Thoracic aorta (tissue), 2 donors: ENCODE data around the gene TSC22D3. TPM values are rescaled to one million over a fixed set of nuclear protein-coding genes. Genes with fewer than 3 reads are reported as not detected.

Experiments used
- ATAC-seq: fragments of 150-250 bp; one replicate; pipeline ENCODE4 v1.8.0; 2017; ENCODE audit warnings: low read depth; ENCODE audit not compliant: insufficient number of reproducible peaks, low FRiP score
- DNase-seq: peaks from one replicate; pipeline ENCODE4 v3.0.0-alpha.2; 2020; ENCODE audit warnings: low spot score
- H3K27ac ChIP-seq, 2 donors: fragments of 200-600 bp; sonication (generic); 1 replicate in 1 of 2; 2 replicates in 1 of 2; pipeline ENCODE4 v1.5.1; 2016; ENCODE audit warnings: mild to moderate bottlenecking in 2 of 2, moderate library complexity in 2 of 2
- H3K27me3 ChIP-seq: fragments of 200-600 bp; sonication (generic); replicated peaks from 2 replicates; pipeline ENCODE4 v1.6.0; 2016; ENCODE audit warnings: mild to moderate bottlenecking; ENCODE audit not compliant: insufficient read depth
- H3K36me3 ChIP-seq: fragments of 200-600 bp; sonication (generic); one replicate; pipeline ENCODE4 v1.5.1; 2016
- H3K4me1 ChIP-seq, 2 donors: fragments of 200-600 bp; sonication (generic); 1 replicate in 1 of 2; 2 replicates in 1 of 2; pipeline versions ENCODE4 v1.5.1 to v1.6.0; 2016; ENCODE audit warnings: low read depth in 2 of 2, mild to moderate bottlenecking in 1 of 2; ENCODE audit not compliant: control insufficient read depth in 1 of 2
- H3K4me3 ChIP-seq: fragments of 200-600 bp; sonication (generic); 2 replicates; pipeline ENCODE4 v1.5.1; 2016; ENCODE audit warnings: mild to moderate bottlenecking
- H3K9me3 ChIP-seq: fragments of 200-600 bp; sonication (generic); 2 replicates; pipeline ENCODE4 v1.5.1; 2016
- total RNA-seq, 2 donors: library from RNA; depleted of rRNA; stranded (reverse); fragments of >200 nt; gene quantifications; one replicate each; pipeline versions ENCODE4 v1.1.0 to v1.2.3, GENCODE V29; 2016
- TF ChIP-seq, protein P1 (sequence below): fragments of 200-600 bp; sonication (generic); IDR thresholded peaks from one replicate; pipeline ENCODE4 v1.5.1; 2019; ENCODE audit warnings: antibody characterized with exemption

The TSC22D3 gene
- total RNA-seq, 2 donors from 2014 or later: 326 to 551 TPM

DNA sequence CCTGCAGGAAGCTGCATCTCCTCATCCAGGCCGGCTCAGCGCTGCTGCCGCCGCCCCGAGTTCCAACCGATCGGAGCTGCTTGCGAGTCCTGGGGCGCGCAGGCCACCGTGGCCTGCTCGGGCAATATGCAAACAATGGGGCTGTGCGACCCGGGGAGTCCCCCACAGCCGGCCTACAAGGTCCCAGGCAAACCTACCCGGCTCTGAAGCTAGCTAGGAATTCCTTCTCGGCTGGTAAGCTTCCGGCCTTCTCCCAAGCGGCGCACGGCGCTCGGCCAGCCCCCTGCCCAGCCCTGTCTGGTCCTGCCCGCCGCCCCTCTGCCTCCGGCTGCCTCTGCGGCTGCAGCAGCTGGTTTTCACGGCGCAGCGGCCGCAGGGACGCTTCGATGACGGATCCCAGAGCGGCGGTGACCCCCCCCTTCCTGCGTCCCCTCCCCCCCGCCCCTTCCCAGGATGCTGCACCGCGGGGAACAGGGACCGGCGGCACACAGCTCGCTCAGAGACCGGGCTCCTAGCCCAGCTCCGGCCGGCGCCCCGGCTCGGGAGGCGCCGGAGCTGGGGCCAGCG is 59.4 kb downstream of the TSC22D3 start:
- no peaks in the 10 kb centered on the region for H3K9me3 ChIP-seq
- no peak for DNase-seq
- TF ChIP-seq, protein P1, sequence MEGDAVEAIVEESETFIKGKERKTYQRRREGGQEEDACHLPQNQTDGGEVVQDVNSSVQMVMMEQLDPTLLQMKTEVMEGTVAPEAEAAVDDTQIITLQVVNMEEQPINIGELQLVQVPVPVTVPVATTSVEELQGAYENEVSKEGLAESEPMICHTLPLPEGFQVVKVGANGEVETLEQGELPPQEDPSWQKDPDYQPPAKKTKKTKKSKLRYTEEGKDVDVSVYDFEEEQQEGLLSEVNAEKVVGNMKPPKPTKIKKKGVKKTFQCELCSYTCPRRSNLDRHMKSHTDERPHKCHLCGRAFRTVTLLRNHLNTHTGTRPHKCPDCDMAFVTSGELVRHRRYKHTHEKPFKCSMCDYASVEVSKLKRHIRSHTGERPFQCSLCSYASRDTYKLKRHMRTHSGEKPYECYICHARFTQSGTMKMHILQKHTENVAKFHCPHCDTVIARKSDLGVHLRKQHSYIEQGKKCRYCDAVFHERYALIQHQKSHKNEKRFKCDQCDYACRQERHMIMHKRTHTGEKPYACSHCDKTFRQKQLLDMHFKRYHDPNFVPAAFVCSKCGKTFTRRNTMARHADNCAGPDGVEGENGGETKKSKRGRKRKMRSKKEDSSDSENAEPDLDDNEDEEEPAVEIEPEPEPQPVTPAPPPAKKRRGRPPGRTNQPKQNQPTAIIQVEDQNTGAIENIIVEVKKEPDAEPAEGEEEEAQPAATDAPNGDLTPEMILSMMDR: no peak
- H3K4me3 ChIP-seq: peak overlapping the region; percentile 91
- no peak for ATAC-seq
- H3K27ac ChIP-seq: peak overlapping the region; percentile 98 to 99
- peaks cover 22% of the 10 kb centered on the region for H3K36me3 ChIP-seq
- no peaks in the 10 kb centered on the region for H3K27me3 ChIP-seq
- H3K4me1 ChIP-seq: peaks cover 12 to 38% of the 10 kb centered on the region in 2 donors

DNA sequence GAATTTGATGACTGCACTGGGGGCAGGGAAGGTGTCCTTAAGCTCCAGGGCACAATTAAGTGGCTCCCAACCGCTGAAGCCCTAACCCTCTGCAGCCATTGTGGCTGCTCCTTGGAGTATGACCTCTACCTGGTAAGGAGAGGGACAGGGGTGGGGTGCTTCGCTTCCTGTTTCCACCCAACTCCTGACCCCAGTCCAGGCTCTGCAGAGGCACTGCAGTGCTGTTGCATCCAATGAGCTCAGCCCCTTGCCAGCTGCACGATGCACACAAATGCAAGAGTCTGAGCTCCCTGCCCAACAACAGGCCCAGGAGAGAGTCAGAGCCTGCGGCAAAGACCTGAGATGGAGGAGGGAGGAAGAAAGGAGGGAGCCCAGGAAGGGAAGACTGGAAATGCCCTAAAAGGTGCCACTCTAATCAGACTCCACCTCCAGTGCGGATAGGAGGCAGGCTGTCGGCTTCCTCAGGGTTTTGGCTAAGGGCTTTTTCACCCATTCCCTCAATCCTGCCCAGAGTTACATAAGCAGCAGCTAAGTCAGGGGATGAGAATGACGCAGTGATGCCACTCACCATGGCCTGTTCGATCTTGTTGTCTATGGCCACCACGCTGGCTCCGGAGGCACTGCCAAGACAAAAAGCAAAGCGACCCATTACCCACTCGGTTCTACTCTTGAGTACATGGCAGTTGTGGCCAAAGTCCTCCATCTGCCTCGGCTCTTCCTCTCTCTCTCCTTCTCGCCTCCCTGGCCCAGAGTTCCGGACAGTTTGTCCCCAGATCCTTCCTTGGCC is 60.1 kb downstream of the TSC22D3 start:
- Histone ChIP-seq H3K9me3 (no peaks in the 10 kb centered on the region), H3K36me3 (peaks cover 22% of the 10 kb centered on the region), H3K4me3 (peak overlapping the region; percentile 91), H3K4me1 (peaks cover 12 to 41% of the 10 kb centered on the region in 2 donors), H3K27me3 (no peaks in the 10 kb centered on the region), H3K27ac (peak overlapping the region; percentile 98 to 99)
- DNase-seq (no peak), ATAC-seq (no peak)
- TF ChIP-seq, protein P1: no peak

DNA sequence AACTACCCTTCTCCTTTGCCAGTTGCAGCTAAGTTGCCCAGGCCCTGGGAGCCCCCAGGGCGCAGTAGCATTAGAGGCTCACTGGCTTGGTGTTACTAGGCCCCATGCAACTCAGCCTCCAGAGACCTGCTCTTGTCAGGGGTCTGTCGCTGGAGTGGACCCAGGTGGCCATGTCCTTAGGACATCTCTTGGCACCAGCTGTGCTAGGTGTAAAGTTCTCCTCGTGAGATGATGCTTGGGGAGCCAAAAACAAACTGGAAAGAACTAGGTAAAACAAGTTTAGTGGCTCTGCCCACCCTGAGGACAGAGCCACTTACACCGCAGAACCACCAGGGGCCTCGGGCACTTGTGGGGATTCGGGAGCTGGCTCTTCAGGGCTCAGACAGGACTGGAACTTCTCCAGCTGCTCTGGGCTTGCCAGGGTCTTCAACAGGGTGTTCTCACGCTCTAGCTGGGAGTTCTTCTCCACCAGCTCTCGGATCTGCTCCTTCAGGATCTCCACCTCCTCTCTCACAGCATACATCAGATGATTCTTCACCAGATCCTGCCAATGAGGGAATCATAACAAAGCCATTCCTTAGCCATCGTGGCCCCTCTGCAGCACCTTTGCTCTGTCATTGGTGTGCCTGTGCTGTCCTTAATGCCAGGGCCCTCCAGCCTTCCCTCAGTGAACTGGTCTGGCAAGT is 61.2 kb downstream of the TSC22D3 start:
- peaks cover 22% of the 10 kb centered on the region for H3K36me3 ChIP-seq
- H3K27me3 ChIP-seq: no peaks in the 10 kb centered on the region
- peak overlapping the region; percentile 98 to 99 for H3K27ac ChIP-seq
- TF ChIP-seq, protein P1: peak; percentile 13
- no peaks in the 10 kb centered on the region for H3K9me3 ChIP-seq
- no peak for ATAC-seq
- DNase-seq: no peak
- peak overlapping the region; percentile 91 for H3K4me3 ChIP-seq
- H3K4me1 ChIP-seq: peaks cover 15 to 47% of the 10 kb centered on the region in 2 donors

DNA sequence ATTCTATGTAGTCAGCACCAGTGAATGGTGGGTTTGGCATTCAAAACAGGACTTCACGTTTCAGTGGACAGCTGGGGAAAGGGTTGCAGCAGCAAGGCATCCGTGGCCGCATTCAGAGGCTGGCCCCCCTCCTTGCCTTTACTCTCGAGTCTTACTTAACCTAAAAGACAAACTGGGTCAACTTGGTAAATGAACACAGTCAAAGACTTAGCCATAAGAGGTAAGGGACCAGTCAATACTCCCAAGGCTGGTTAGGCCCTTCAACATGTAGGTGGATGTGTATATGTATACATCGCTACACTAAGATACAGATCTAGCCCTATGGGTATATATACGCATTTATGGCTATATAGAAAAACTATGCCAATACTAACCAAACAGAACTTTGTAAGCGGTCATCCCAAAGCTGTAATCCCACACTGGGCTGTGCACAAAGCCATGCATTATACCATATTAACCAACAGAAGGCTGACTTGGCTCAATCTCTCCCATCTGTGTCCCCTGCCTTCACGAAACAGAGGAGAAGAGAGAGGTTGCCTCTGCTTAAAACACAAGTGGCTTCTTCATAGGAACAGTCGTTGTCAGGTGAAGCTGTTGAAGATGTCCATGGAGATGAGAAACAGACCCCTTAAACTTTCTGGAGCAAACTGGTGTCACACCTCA is 61.9 kb downstream of the TSC22D3 start:
- Histone ChIP-seq H3K4me1 (peaks cover 15 to 43% of the 10 kb centered on the region in 2 donors), H3K36me3 (peaks cover 22% of the 10 kb centered on the region)

More for the DNA sequence above, 61.9 kb downstream of the TSC22D3 start:
- ATAC-seq (no peak), DNase-seq (no peak)
- TF ChIP-seq, protein P1: no peak
- Histone ChIP-seq H3K27ac (peak overlapping the region; percentile 98 to 99), H3K9me3 (no peaks in the 10 kb centered on the region), H3K4me3 (peak overlapping the region; percentile 91), H3K27me3 (no peaks in the 10 kb centered on the region)
